Measurements from ENCODE around the gene LAMP1.

The LAMP1 gene

GRCh38 chr13:113298043-113298945 lies 1.3 kb downstream of the LAMP1 start:
- no peak for DNase-seq

GRCh38 chr13:113299951-113300350 lies 2.9 kb downstream of the LAMP1 start:
- DNase-seq: no peak

GRCh38 chr13:113302986-113303385 lies 5.9 kb downstream of the LAMP1 start:
- no peak for DNase-seq

GRCh38 chr13:113304121-113304520 lies 7.1 kb downstream of the LAMP1 start:
- no peak for DNase-seq

- DNase-seq: no peak
These were observed 8.2 kb downstream of the LAMP1 start for GRCh38 chr13:113305208-113305607.

- no peak for DNase-seq
These were observed 10.5 kb downstream of the LAMP1 start for GRCh38 chr13:113307491-113307890.

- no peak for DNase-seq
These were observed 12.4 kb downstream of the LAMP1 start for GRCh38 chr13:113309473-113309872.

GRCh38 chr13:113314112-113314511 lies 17.1 kb downstream of the LAMP1 start:
- DNase-seq: peak; percentile 87

GRCh38 chr13:113314895-113315470 lies 17.9 kb downstream of the LAMP1 start:
- peak; percentile 86 for DNase-seq

- no peak for DNase-seq
These were observed 19.0 kb downstream of the LAMP1 start for GRCh38 chr13:113315992-113316391.

- DNase-seq: no peak
These were observed 20.0 kb downstream of the LAMP1 start for GRCh38 chr13:113317031-113317430.

- no peak for DNase-seq
These were observed 21.9 kb downstream of the LAMP1 start for GRCh38 chr13:113318956-113319355.

GRCh38 chr13:113319371-113319770 lies 22.3 kb downstream of the LAMP1 start:
- DNase-seq: no peak

GRCh38 chr13:113320226-113320875 lies 23.3 kb downstream of the LAMP1 start:
- no peak for DNase-seq

GRCh38 chr13:113321546-113321945 lies 24.5 kb downstream of the LAMP1 start:
- no peak for DNase-seq

GRCh38 chr13:113322043-113322461 lies 25.0 kb downstream of the LAMP1 start:
- no peak for DNase-seq

GRCh38 chr13:113322890-113323651 lies 26.0 kb downstream of the LAMP1 start:
- no peak for DNase-seq

GRCh38 chr13:113323869-113324268 lies 26.8 kb downstream of the LAMP1 start:
- no peak for DNase-seq

GRCh38 chr13:113324398-113324797 lies 27.4 kb downstream of the LAMP1 start:
- DNase-seq: no peak

- DNase-seq: no peak
These were observed 28.7 kb downstream of the LAMP1 start for GRCh38 chr13:113325779-113326178.

- DNase-seq: no peak
These were observed 30.3 kb downstream of the LAMP1 start for GRCh38 chr13:113327391-113327765.

- no peak for DNase-seq
These were observed 30.9 kb downstream of the LAMP1 start for GRCh38 chr13:113327766-113328471.

- DNase-seq: no peak
These were observed 31.8 kb downstream of the LAMP1 start for GRCh38 chr13:113328851-113329250.
